Lower leg skin (tissue), 4 donors: ENCODE data around the gene ADAMTS9. TPM values are rescaled to one million over a fixed set of nuclear protein-coding genes. Genes with fewer than 3 reads are reported as not detected.

Experiments
- DNase-seq, 2 donors: peaks; one replicate each; pipeline ENCODE4 v3.0.0-alpha.2; 2019; ENCODE audit warnings: low spot score in 2 of 2
- H3K4me3 ChIP-seq: fragments of 200-600 bp; sonication (generic); 2 replicates; pipeline ENCODE4 v1.5.1; 2017; ENCODE audit warnings: mild to moderate bottlenecking, low read depth; ENCODE audit not compliant: poor library complexity, severe bottlenecking
- POLR2A ChIP-seq, 2 donors: fragments of 450-650 bp; IDR thresholded peaks; one replicate each; pipeline ENCODE4 v1.6.1; 2016 to 2017; ENCODE audit warnings: antibody characterized with exemption in 2 of 2, mild to moderate bottlenecking in 1 of 2, moderate library complexity in 1 of 2
- WGBS, 2 donors: methylation state at CpG; one replicate each; pipeline ENCODE4 v1.1.5; 2018; 5-methylcytosine and 5-hydroxymethylcytosine counted together
- intact Hi-C: fragments of 100-400 bp; cut with DNase I; formaldehyde crosslinking; loops from one replicate; pipeline ENCODE4 v1.15.0; 2023; ENCODE audit warnings: low total_unique reads
- total RNA-seq, 4 donors: library from RNA; depleted of rRNA; stranded (reverse); fragments of >200 nt; gene quantifications; one replicate each; pipeline ENCODE4 v1.1.0, GENCODE V29; 2016
- TF ChIP-seq, protein P1 (sequence below), 3 donors: fragments of 450-650 bp; IDR thresholded peaks; one replicate each; pipeline ENCODE4 v1.5.1; 2016; ENCODE audit warnings: antibody characterized with exemption in 3 of 3, mild to moderate bottlenecking in 3 of 3, moderate library complexity in 2 of 3

The ADAMTS9 gene
- total RNA-seq, 4 donors from 2014 or later: 2.2 to 15.9 (median 8.2) TPM

DNA sequence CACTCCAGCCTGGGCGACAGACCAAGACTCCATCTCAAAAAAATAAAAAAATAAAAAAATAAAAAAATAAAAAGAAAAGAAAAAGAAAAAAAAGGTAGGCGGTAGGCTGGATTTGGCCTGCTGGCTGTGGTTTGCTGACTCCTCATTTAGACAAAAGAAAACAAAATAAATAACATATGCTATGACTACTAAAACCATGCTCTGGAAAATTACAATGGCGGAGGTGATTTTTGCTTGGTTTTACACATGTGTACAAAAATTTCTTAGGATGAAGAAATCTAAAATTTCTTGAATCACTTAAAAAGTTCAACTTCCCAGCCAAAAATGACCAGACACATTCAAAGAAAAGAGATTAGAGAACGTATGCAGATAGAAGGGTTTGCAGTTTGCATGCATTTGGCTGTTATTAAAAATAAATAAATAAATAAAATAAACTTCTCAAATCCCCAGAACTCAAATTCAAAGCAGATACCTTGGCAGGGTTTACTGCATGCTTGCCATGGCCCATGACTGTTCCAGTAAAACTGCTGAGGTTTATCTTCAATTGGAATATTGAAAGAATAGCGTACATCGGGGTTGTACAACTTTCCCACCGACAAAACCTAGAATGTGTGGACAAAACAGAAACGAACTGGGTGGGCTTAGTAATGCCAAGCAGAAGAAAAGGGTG is 65.9 kb downstream of the ADAMTS9 start:
- TF ChIP-seq, protein P1, sequence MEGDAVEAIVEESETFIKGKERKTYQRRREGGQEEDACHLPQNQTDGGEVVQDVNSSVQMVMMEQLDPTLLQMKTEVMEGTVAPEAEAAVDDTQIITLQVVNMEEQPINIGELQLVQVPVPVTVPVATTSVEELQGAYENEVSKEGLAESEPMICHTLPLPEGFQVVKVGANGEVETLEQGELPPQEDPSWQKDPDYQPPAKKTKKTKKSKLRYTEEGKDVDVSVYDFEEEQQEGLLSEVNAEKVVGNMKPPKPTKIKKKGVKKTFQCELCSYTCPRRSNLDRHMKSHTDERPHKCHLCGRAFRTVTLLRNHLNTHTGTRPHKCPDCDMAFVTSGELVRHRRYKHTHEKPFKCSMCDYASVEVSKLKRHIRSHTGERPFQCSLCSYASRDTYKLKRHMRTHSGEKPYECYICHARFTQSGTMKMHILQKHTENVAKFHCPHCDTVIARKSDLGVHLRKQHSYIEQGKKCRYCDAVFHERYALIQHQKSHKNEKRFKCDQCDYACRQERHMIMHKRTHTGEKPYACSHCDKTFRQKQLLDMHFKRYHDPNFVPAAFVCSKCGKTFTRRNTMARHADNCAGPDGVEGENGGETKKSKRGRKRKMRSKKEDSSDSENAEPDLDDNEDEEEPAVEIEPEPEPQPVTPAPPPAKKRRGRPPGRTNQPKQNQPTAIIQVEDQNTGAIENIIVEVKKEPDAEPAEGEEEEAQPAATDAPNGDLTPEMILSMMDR (IDR thresholded peaks at IDR 0.05): no peak
- TF ChIP-seq POLR2A (IDR thresholded peaks at IDR 0.05): no peak
- no peak overlapping the region for H3K4me3 ChIP-seq
- intact Hi-C loops: no loop called here
- DNase-seq: no peak
- WGBS, 2 donors: 64 to 73% methylated on average over 8 of the region's 8 CpGs

- intact Hi-C loops: no loop called here
- H3K4me3 ChIP-seq: no peak overlapping the region
- DNase-seq: no peak
- TF ChIP-seq POLR2A (IDR thresholded peaks at IDR 0.05): no peak
- TF ChIP-seq, protein P1 (IDR thresholded peaks at IDR 0.05): no peak
- WGBS, 2 donors: 91 to 93% methylated on average over 8 of the region's 8 CpGs
Observed at GRCh38 chr3:64621275-64621674, 66.5 kb downstream of the ADAMTS9 start.

- no peak overlapping the region for H3K4me3 ChIP-seq
- WGBS, 2 donors: 80 to 88% methylated on average over 1 of the region's 1 CpG
- no peak for DNase-seq
- intact Hi-C loops: no loop called here
- TF ChIP-seq, protein P1 (IDR thresholded peaks at IDR 0.05): no peak
- no peak for TF ChIP-seq POLR2A (IDR thresholded peaks at IDR 0.05)
Observed at GRCh38 chr3:64620020-64620419, 67.8 kb downstream of the ADAMTS9 start.

DNA sequence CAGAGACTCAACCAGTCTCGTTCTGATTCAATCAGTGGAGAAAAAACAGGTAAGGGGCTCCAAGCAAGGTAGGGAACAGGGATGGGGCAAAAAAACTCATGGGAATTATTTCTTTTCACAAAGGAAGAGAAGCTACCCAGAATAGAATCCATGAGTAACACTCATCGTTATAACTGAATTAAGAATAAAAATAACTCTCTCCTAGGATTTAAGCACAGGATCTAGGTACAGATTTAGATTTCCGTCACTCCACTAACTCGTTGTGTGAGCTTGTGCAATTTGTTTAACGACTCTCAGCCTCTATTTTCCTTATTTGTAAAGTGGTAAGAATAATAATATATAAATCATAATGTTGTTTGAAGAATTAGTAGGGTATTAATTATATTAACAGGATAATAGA is 68.6 kb downstream of the ADAMTS9 start:
- WGBS, 2 donors: 87 to 89% methylated on average over 5 of the region's 5 CpGs
- no peak for TF ChIP-seq POLR2A (IDR thresholded peaks at IDR 0.05)
- TF ChIP-seq, protein P1 (IDR thresholded peaks at IDR 0.05): no peak
- no peak overlapping the region for H3K4me3 ChIP-seq
- intact Hi-C loops: no loop called here
- no peak for DNase-seq

- no peak overlapping the region for H3K4me3 ChIP-seq
- WGBS, 2 donors: 64 to 75% methylated on average over 2 of the region's 2 CpGs
- TF ChIP-seq, protein P1 (IDR thresholded peaks at IDR 0.05): no peak
- TF ChIP-seq POLR2A (IDR thresholded peaks at IDR 0.05): no peak
- no peak for DNase-seq
- intact Hi-C loops: no loop called here
Observed at GRCh38 chr3:64617610-64618009, 70.2 kb downstream of the ADAMTS9 start.

DNA sequence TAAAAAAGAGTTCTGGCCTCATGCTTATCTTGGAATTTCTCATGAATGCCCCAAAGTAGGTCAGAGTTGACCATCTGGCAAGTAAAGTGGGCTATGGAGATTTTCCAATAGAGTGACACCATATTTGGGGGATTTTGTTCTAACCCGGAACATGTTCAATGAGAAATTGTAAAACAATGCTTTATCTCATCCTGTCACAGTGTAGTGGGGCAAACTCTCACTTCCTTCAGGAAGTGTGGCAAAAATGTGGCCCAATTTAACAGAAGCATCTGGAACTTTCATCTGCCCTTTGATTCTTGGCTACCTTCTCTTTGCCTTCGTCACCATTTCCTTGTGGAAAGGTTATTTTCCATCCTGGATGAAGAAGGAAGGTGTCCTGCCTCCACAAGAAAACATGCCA is 70.8 kb downstream of the ADAMTS9 start:
- 80 to 85% methylated on average over 2 of the region's 2 CpGs for WGBS, 2 donors
- TF ChIP-seq, protein P1 (IDR thresholded peaks at IDR 0.05): no peak
- no peak for TF ChIP-seq POLR2A (IDR thresholded peaks at IDR 0.05)

More for the DNA sequence above, 70.8 kb downstream of the ADAMTS9 start:
- intact Hi-C loops: no loop called here
- H3K4me3 ChIP-seq: no peak overlapping the region
- DNase-seq: no peak
